Muscle of leg (tissue), 11 donors: ENCODE data around the gene LMNTD1. TPM values are rescaled to one million over a fixed set of nuclear protein-coding genes. Genes with fewer than 3 reads are reported as not detected.

Experiments
- DNase-seq: peaks from one replicate; pipeline ENCODE4 v3.0.0; 2013
- H3K27ac ChIP-seq: one replicate; pipeline ENCODE4 v1.5.1; 2013; ENCODE audit warnings: mild to moderate bottlenecking, low read length, control low read depth
- H3K27me3 ChIP-seq: one replicate; pipeline ENCODE4 v1.6.1; 2013; ENCODE audit warnings: low read length; ENCODE audit not compliant: control insufficient read depth, insufficient read depth
- H3K36me3 ChIP-seq: one replicate; pipeline ENCODE4 v1.6.1; 2013; ENCODE audit warnings: low read length; ENCODE audit not compliant: control insufficient read depth, insufficient read depth
- H3K4me1 ChIP-seq: one replicate; pipeline ENCODE4 v1.6.1; 2013; ENCODE audit warnings: low read length; ENCODE audit not compliant: control insufficient read depth, insufficient read depth
- H3K4me3 ChIP-seq: one replicate; pipeline ENCODE4 v1.5.1; 2013; ENCODE audit warnings: low read length, control low read depth
- H3K9me3 ChIP-seq: replicated peaks from 2 replicates; pipeline ENCODE4 v1.6.1; 2013; ENCODE audit warnings: low read depth, low read length; ENCODE audit not compliant: control insufficient read depth
- WGBS: methylation state at CpG from one replicate; pipeline ENCODE4 v1.1.5; 2013; ENCODE audit warnings: missing lambda C conversion rate; ENCODE audit not compliant: insufficient coverage; 5-methylcytosine and 5-hydroxymethylcytosine counted together
- polyA plus RNA-seq, 8 donors: library from polyadenylated mRNA; unstranded; fragments of 120-200 nt; gene quantifications; one replicate each; pipeline versions ENCODE4 v1.2.1 to v1.2.3, GENCODE V29; 2013; ENCODE audit warnings: inconsistent platforms in 1 of 8, low replicate concordance in 1 of 8; ENCODE audit not compliant: insufficient read length in 8 of 8, insufficient read depth in 1 of 8
- total RNA-seq: library from RNA; stranded (reverse); fragments of 120-200 nt; gene quantifications from one replicate; pipeline ENCODE4 v1.2.4, GENCODE V29; 2013

The LMNTD1 gene
- total and polyA plus RNA-seq, 9 donors = 0.18 to 0.28 TPM; not detected in 7

DNA sequence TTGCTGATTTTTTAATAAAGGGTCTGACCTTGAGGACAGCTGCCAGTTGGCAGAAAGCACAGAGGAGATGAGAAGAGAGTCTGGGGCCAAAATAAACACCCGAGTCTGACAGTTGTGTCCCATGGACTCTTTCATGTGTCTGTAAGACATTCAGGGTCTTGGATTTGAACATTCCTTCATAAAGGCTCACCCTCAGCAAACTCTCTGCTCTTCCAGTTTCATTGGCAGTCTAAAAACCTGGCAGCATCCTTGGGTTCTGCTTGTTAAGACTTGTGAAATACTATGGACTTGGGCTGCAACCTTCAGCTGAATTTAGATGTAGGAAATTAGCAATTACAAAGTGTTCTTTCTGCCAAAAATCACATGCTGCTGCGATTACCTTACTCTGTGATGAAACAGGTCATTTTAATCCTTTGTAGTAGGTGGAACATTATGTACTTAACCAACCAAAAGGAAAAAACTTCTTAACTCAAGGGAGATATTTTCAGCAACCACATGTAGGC is 32.0 kb upstream of the LMNTD1 start:
- H3K36me3 ChIP-seq = no peaks in the 10 kb centered on the region
- peak; percentile 94 for DNase-seq
- 0% methylated on average over 1 of the region's 2 CpGs for WGBS
- H3K27me3 ChIP-seq = no peaks in the 10 kb centered on the region
- peaks cover 2% of the 10 kb centered on the region for H3K4me1 ChIP-seq
- no peaks in the 10 kb centered on the region for H3K9me3 ChIP-seq
- H3K4me3 ChIP-seq = no peak overlapping the region
- H3K27ac ChIP-seq = no peak overlapping the region

DNA sequence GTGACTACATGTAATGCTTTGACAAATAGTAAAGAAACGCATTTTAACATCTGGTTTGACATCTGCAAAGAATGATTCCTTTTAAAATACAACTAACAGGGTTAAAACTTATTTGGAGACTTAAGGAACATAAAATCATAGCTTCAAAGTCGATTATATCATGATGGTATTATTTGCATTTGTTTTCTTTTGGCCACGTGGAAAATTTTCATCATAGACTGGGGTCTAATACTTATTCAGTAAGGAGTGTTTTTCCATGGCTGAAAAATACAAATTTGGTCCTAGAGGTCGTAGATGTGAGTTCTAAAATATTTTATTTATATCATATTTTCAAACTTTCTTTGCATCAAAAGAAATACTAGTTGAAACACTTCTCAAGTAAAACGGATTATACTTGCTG is 31.5 kb upstream of the LMNTD1 start:
- Histone ChIP-seq H3K4me3 (no peak overlapping the region), H3K4me1 (peaks cover 2% of the 10 kb centered on the region), H3K27me3 (no peaks in the 10 kb centered on the region), H3K27ac (no peak overlapping the region), H3K36me3 (no peaks in the 10 kb centered on the region), H3K9me3 (no peaks in the 10 kb centered on the region)
- peak; percentile 72 for DNase-seq
- WGBS = no CpG with 5 or more reads among the region's 5 CpGs

DNA sequence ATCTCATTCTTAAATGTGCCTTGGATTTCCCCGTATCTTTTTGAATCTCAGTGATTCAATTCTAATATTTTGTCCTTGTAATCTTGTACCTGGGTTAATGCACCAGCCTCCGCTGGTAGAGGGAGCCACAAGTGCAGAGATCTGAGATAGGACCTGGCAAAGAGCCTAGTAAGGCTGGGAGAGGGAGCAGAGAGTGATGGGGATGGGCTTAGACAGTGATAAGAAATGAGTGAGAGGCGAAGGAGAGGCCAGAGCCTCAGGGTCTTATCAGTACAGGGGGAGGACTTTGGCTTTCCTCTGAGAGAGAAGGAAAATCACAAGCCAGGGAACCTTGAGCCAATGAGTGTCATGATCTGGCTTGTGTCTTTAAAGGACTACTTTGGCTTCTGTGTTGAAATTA is 30.5 kb upstream of the LMNTD1 start:
- WGBS = 86% methylated on average over 2 of the region's 3 CpGs
- H3K4me3 ChIP-seq = no peak overlapping the region
- H3K4me1 ChIP-seq = peaks cover 2% of the 10 kb centered on the region

DNA sequence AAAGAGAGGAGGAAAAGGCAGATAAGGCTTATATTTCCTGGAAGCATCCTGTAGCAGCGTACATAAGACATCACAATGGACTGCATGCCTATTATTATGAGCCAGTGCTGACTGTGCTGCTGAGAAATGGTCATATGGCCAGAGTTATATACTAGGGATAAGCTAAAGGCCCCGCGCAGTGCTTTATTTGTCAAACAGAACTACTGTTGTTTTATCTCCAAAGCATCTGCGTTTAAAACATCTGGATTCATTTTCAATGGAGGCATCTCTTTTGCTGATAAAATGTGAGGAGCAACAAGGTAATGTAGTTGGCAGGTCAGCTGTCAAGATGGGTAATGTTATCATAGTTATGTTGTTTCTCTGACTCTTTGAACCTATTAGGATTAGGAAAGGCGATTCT is 28.0 kb upstream of the LMNTD1 start:
- Histone ChIP-seq H3K9me3 (no peaks in the 10 kb centered on the region), H3K27ac (no peak overlapping the region), H3K4me3 (no peak overlapping the region), H3K36me3 (no peaks in the 10 kb centered on the region), H3K4me1 (peaks cover 2% of the 10 kb centered on the region), H3K27me3 (no peaks in the 10 kb centered on the region)
- no peak for DNase-seq
- 100% methylated on average over 1 of the region's 5 CpGs for WGBS

More for the DNA sequence above, 30.5 kb upstream of the LMNTD1 start:
- Histone ChIP-seq H3K9me3 (no peaks in the 10 kb centered on the region), H3K27me3 (no peaks in the 10 kb centered on the region), H3K27ac (no peak overlapping the region), H3K36me3 (no peaks in the 10 kb centered on the region)
- peak; percentile 61 for DNase-seq

DNA sequence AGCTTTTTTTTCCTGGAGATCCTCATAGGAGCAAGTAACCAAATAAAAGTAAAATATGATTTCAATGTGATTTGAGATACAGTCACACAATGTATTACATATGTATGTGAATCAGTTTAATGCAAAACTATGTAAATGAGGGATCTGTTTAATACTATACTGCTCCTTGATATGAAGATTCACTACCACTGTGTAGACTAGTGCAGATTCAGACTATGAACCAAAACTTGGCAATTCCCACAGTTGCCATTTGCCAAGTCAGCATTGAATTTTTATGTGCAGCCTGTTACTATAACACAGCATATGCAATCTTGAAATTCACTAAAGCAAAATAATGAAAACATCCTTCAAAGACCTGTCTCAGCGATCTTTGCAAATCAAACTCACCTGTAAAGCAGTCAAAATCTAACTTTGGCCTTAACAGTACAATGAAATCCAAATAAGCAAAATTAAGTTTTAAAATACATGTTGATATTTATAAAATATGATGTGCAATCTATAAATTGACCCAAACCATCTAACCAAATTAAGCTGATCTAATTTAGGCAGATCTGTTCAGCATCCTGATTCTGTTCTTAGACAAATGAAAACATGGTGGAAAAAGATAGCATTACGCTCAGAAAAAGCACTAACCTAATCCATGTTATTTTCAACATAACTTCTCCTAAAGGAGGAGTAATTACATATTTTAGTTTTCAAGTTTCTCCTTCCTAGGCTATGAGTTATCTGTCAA is 25.5 kb upstream of the LMNTD1 start:
- DNase-seq = peak; percentile 53
- no peaks in the 10 kb centered on the region for H3K9me3 ChIP-seq
- H3K4me3 ChIP-seq = no peak overlapping the region
- no CpG with 5 or more reads among the region's 2 CpGs for WGBS
- no peaks in the 10 kb centered on the region for H3K27me3 ChIP-seq
- no peak overlapping the region for H3K27ac ChIP-seq
- no peaks in the 10 kb centered on the region for H3K4me1 ChIP-seq
- H3K36me3 ChIP-seq = no peaks in the 10 kb centered on the region

DNA sequence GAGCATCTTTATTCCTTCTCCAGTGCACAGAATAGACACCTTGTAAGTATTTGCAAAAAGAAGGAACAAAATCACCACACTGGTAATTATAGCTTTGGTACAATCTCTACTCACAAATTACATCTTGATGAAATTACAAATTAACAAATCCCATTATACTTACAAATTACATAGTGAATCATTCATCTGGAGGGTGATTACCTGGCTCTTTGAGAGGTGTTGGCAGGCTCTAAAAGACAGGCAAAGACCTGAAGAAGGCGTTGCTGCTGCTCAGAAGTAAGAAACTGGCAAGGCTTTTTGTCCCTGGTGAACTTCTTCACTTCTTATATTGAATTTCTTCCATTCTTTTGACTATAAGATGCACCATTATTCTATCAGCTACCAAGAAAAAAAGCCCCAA is 21.7 kb upstream of the LMNTD1 start:
- Histone ChIP-seq H3K27me3 (no peaks in the 10 kb centered on the region), H3K4me3 (no peak overlapping the region), H3K27ac (no peak overlapping the region), H3K36me3 (no peaks in the 10 kb centered on the region), H3K9me3 (no peaks in the 10 kb centered on the region), H3K4me1 (no peaks in the 10 kb centered on the region)
- WGBS = no CpG with 5 or more reads among the region's 1 CpG
- DNase-seq = no peak

DNA sequence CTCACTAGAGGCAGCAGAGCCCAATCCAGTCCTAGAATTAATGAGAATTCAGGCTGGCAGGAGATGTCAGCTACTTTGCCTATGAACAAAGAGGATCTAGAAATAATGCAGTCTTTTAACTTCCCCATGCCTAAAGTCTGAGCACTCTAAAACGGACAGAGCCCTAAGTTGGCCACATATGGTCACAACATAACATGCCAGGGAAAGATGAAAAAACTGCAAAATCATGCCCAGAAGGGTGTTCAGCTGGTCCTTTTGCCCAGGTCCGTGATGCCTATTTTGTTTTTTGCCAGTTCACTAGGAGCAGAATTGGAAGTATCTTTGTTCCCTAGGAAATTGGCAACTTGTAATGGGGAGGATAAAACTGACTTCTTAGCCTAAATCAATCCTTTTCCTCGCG is 20.3 kb upstream of the LMNTD1 start:
- Histone ChIP-seq H3K9me3 (peaks cover under 1% of the 10 kb centered on the region), H3K36me3 (no peaks in the 10 kb centered on the region), H3K4me1 (no peaks in the 10 kb centered on the region), H3K27ac (no peak overlapping the region), H3K27me3 (no peaks in the 10 kb centered on the region), H3K4me3 (no peak overlapping the region)
- no peak for DNase-seq
- WGBS = no CpG with 5 or more reads among the region's 4 CpGs

DNA sequence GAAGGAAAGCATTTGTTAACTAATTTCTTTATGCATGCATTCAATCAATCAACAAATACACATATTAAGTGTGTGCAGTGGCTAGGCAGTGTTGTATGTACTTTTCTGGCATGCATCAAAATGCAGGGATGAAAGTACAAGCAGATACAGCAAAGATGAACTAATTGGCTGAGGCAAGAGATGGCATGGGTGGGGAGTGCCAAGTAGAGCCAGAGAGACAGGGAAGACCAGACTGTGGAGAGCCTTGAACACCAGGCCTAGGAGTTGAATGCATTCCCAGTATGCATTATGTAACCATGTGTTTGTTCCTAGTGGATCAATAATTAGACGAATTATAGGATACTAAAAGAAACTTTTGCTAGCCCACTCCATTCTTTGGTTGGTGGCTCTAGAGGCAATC is 17.3 kb upstream of the LMNTD1 start:
- WGBS = no CpG with 5 or more reads among the region's 1 CpG

DNA sequence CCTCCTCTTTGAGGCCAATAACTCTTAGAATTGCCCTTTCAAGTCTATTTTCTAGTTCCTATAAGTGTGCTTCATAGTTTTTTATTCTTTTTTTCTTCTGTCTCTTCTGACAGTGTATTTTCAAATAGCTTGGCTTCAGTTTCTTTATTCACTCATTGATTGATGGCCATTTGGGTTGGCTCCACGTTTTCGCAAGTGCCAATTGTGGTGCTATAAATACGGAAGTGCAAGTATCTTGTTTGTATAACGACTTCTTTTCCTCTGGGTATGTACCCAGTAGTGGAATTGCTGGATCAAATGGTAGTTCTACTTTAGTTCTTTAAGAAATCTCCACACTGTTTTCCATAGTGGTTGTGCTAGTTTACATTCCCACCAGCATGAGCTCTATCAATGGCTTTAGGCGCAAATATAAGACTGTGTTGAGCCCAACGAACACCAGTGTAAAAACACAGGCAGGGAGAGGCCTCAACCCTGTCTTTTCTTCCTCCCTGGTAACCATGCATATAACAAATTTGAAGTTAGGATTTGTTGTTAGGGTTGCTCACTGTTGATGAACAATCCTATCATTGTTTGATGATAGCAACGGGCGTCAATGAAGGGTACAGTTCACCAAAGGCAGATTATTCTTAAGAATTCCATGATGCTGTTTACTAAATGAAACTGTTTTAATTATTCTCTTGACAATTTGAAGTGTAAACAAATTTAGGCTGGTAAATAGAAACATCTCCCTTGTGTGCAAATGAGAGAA is 13.3 kb upstream of the LMNTD1 start:
- WGBS = 71% methylated on average over 4 of the region's 8 CpGs
- Histone ChIP-seq H3K4me1 (no peaks in the 10 kb centered on the region), H3K27ac (no peak overlapping the region), H3K27me3 (no peaks in the 10 kb centered on the region), H3K36me3 (no peaks in the 10 kb centered on the region), H3K4me3 (no peak overlapping the region), H3K9me3 (peaks cover 3% of the 10 kb centered on the region)
- DNase-seq = no peak

More for the DNA sequence above, 17.3 kb upstream of the LMNTD1 start:
- no peak overlapping the region for H3K27ac ChIP-seq
- DNase-seq = no peak
- no peaks in the 10 kb centered on the region for H3K36me3 ChIP-seq
- H3K4me3 ChIP-seq = no peak overlapping the region
- peaks cover 3% of the 10 kb centered on the region for H3K9me3 ChIP-seq
- H3K27me3 ChIP-seq = no peaks in the 10 kb centered on the region
- no peaks in the 10 kb centered on the region for H3K4me1 ChIP-seq

DNA sequence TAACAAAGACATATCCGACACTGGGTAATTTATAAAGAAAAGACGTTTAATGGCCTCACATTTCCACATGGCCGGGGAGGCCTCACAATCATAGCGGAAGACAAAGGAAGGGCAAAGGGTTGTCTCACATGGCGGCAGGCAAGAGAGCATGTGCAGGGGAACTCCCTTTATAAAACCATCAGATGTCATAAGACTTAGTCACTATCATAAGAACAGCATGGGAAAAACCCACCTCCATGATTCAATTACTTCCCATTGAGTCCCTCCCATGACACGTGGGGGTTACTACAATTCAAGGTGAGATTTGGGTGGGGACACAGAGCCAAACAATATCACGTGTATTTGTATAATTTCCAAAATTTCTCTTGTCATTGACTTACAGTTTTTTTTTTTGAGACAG is 5.5 kb upstream of the LMNTD1 start:
- no peaks in the 10 kb centered on the region for H3K36me3 ChIP-seq
- H3K9me3 ChIP-seq = no peaks in the 10 kb centered on the region
- no peaks in the 10 kb centered on the region for H3K4me1 ChIP-seq
- H3K27ac ChIP-seq = no peak overlapping the region
- no peak for DNase-seq
- WGBS = 96% methylated on average over 3 of the region's 7 CpGs
- no peaks in the 10 kb centered on the region for H3K27me3 ChIP-seq
- no peak overlapping the region for H3K4me3 ChIP-seq
